ENCODE results near the gene MICAL2. TPM values are rescaled to one million over a fixed set of nuclear protein-coding genes. Genes with fewer than 3 reads are reported as not detected.

Gene MICAL2
- total and polyA plus RNA-seq, 2 donors (not counting 1 experiment from before 2014, with no cell fraction given), result 0.32 to 0.40 TPM

DNA sequence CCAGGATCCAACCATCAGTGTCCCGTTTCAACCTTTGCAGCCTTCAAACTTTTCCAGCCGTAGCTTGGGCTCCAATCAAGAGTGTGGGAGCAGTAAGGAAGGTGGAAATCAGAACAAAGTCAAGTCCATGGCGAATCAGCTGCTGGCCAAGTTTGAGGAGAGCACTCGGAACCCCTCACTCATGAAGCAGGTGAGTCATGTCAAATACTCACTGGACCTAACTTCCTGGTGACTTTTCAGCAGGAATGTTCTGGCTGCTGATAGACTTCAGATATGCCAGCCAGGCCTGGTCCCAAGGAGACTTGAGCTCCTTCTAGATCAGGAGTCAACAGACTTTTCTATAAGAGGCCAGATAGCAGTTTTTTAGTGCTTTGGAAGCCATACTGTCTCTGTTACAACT lies 129.0 kb downstream of the MICAL2 start:
- ATAC-seq (ENCODE audit: low read depth), result no peak
- Mint-ChIP-seq H3K4me1 (peaks cover 5% of the 10 kb centered on the region), H3K9me3 (ENCODE audit: insufficient read depth) (no peaks in the 10 kb centered on the region)

DNA sequence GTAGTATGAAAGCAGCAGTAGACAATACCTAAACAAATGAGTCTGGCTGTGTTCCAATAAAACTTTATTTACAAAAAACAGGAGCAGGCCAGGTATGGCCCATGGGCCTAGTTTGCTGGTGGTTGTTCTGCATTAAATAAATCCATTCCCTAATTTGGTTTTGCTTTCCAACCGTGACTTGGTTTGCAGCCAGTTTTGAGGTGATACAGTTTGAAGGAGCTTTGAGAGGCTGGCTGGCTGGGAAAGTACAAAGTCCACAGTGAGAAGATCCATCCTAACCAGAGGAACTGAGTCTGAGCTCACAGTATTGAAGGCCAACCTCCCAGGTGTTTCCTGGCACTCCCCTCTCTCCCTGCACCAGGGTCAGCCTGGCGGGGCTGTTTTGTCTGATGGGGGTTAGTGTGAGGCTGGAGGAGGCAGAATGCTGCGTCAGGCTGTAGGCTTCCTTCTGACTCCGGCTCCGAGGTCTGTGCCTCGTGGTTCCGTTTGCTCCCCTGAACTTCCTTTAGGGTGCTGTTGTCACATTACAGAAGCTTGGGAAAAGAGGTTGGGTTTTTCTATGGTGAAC lies 129.5 kb downstream of the MICAL2 start:
- H3K36me3 ChIP-seq (replicated peaks in 1 of 2; ENCODE audit: control extremely low read depth in 1 of 2, control insufficient read depth in 1 of 2, extremely low read depth in 1 of 2, insufficient read depth in 2 of 2, low read length in 1 of 2), result no peaks in the 10 kb centered on the region
- H3K27me3 ChIP-seq (replicated peaks in 1 of 4; ENCODE audit: control extremely low read depth in 1 of 4, control insufficient read depth in 3 of 4, insufficient read depth in 4 of 4, low read length in 3 of 4), result peaks cover 0 to 3% (median 0%) of the 10 kb centered on the region in 4 experiments
- no peaks in the 10 kb centered on the region for H4K20me1 ChIP-seq (ENCODE audit: control insufficient read depth, insufficient read depth, low read length, poor library complexity, severe bottlenecking)
- ChIA-PET POLR2A (no interaction called here), CTCF (interaction anchor here (0.5 to 8.5 kb wide), 4 partner anchors 9 to 658 kb away, joined by 3 to 84 read pairs (median 4); no protein-coding TSS in a partner anchor)
- no peak overlapping the region for H2AFZ ChIP-seq (ENCODE audit: insufficient read depth, low read depth, low read length, poor library complexity, severe bottlenecking)
- ATAC-seq (ENCODE audit: low read depth) (no peak), DNase-seq (no peak)
- Mint-ChIP-seq H3K27me3 (peaks cover 25% of the 10 kb centered on the region), H3K27ac (no peak overlapping the region), H3K9me3 (ENCODE audit: insufficient read depth) (no peaks in the 10 kb centered on the region), H3K4me1 (peaks cover 5% of the 10 kb centered on the region), H3K4me3 (no peak overlapping the region)
- H3K79me2 ChIP-seq (ENCODE audit: control insufficient read depth, insufficient read depth, low read length), result no peaks in the 10 kb centered on the region
- no peak for TF ChIP-seq EZH2 (IDR thresholded peaks at IDR 0.05; ENCODE audit: borderline replicate concordance, insufficient read depth, low read depth, low read length, poor library complexity, severe bottlenecking)
- TF ChIP-seq, protein P1, sequence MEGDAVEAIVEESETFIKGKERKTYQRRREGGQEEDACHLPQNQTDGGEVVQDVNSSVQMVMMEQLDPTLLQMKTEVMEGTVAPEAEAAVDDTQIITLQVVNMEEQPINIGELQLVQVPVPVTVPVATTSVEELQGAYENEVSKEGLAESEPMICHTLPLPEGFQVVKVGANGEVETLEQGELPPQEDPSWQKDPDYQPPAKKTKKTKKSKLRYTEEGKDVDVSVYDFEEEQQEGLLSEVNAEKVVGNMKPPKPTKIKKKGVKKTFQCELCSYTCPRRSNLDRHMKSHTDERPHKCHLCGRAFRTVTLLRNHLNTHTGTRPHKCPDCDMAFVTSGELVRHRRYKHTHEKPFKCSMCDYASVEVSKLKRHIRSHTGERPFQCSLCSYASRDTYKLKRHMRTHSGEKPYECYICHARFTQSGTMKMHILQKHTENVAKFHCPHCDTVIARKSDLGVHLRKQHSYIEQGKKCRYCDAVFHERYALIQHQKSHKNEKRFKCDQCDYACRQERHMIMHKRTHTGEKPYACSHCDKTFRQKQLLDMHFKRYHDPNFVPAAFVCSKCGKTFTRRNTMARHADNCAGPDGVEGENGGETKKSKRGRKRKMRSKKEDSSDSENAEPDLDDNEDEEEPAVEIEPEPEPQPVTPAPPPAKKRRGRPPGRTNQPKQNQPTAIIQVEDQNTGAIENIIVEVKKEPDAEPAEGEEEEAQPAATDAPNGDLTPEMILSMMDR (IDR thresholded peaks at IDR 0.05), result no peak
- no peak overlapping the region for H3K9ac ChIP-seq (ENCODE audit: low read length)
- 12% methylated on average over 5 of the region's 7 CpGs for WGBS (ENCODE audit: insufficient coverage)
- H3K4me1 ChIP-seq (ENCODE audit: control insufficient read depth in 2 of 2, insufficient read depth in 2 of 2, low read length in 2 of 2), result peaks cover 0 to 4% of the 10 kb centered on the region in 2 donors
- no peaks in the 10 kb centered on the region for H3K9me3 ChIP-seq (ENCODE audit: control extremely low read depth in 1 of 3, control insufficient read depth in 2 of 3, insufficient read depth in 1 of 3, low read length in 2 of 3)
- intact Hi-C loops (cut with micrococcal nuclease), result no loop called here
- no peak overlapping the region for H3K4me3 ChIP-seq (ENCODE audit: control extremely low read depth in 1 of 5, extremely low read depth in 1 of 5, insufficient read depth in 1 of 5, low read depth in 2 of 5, low read length in 4 of 5)
- no peak overlapping the region for H3K27ac ChIP-seq (ENCODE audit: low read length in 2 of 2)
- no peak overlapping the region for H3K4me2 ChIP-seq (replicated peaks; ENCODE audit: low read depth, low read length, poor library complexity, severe bottlenecking)

More for the DNA sequence above, 129.0 kb downstream of the MICAL2 start:
- Histone ChIP-seq H3K4me3 (ENCODE audit: control extremely low read depth in 1 of 5, extremely low read depth in 1 of 5, insufficient read depth in 1 of 5, low read depth in 2 of 5, low read length in 4 of 5) (no peak overlapping the region), H3K4me1 (ENCODE audit: control insufficient read depth in 2 of 2, insufficient read depth in 2 of 2, low read length in 2 of 2) (peaks cover 0 to 4% of the 10 kb centered on the region in 2 donors), H3K9me3 (ENCODE audit: control extremely low read depth in 1 of 3, control insufficient read depth in 2 of 3, insufficient read depth in 1 of 3, low read length in 2 of 3) (no peaks in the 10 kb centered on the region), H3K4me2 (replicated peaks; ENCODE audit: low read depth, low read length, poor library complexity, severe bottlenecking) (no peak overlapping the region), H3K79me2 (ENCODE audit: control insufficient read depth, insufficient read depth, low read length) (no peaks in the 10 kb centered on the region), H4K20me1 (ENCODE audit: control insufficient read depth, insufficient read depth, low read length, poor library complexity, severe bottlenecking) (no peaks in the 10 kb centered on the region), H3K27ac (ENCODE audit: low read length in 2 of 2) (no peak overlapping the region), H3K36me3 (replicated peaks in 1 of 2; ENCODE audit: control extremely low read depth in 1 of 2, control insufficient read depth in 1 of 2, extremely low read depth in 1 of 2, insufficient read depth in 2 of 2, low read length in 1 of 2) (no peaks in the 10 kb centered on the region), H3K27me3 (replicated peaks in 1 of 4; ENCODE audit: control extremely low read depth in 1 of 4, control insufficient read depth in 3 of 4, insufficient read depth in 4 of 4, low read length in 3 of 4) (peaks cover 0 to 3% (median 0%) of the 10 kb centered on the region in 4 experiments), H3K9ac (ENCODE audit: low read length) (no peak overlapping the region), H2AFZ (ENCODE audit: insufficient read depth, low read depth, low read length, poor library complexity, severe bottlenecking) (no peak overlapping the region)
- Mint-ChIP-seq H3K27ac (no peak overlapping the region), H3K4me3 (no peak overlapping the region), H3K27me3 (peaks cover 28% of the 10 kb centered on the region)
- ChIA-PET POLR2A (no interaction called here), CTCF (interaction anchor here (0.5 to 8.5 kb wide), 4 partner anchors 8 to 659 kb away, joined by 3 to 84 read pairs (median 4); no protein-coding TSS in a partner anchor)
- intact Hi-C loops (cut with micrococcal nuclease), result no loop called here
- DNase-seq, result no peak
- 92% methylated on average over 4 of the region's 4 CpGs for WGBS (ENCODE audit: insufficient coverage)
- no peak for TF ChIP-seq EZH2 (IDR thresholded peaks at IDR 0.05; ENCODE audit: borderline replicate concordance, insufficient read depth, low read depth, low read length, poor library complexity, severe bottlenecking)
- TF ChIP-seq, protein P1 (IDR thresholded peaks at IDR 0.05), result no peak

Data from B cell (primary cell).